Liver (tissue), 9 donors: ENCODE results near the gene PARD3. TPM values are rescaled to one million over a fixed set of nuclear protein-coding genes. Genes with fewer than 3 reads are reported as not detected.

Source experiments
- DNase-seq: peaks from one replicate; pipeline ENCODE4 v3.0.0-alpha.2; 2017; ENCODE audit warnings: low spot score
- H3K27ac ChIP-seq, 2 donors: one replicate each; pipeline ENCODE4 v1.7.0; 2013; ENCODE audit warnings: inconsistent platforms in 2 of 2, low read length in 2 of 2, control low read depth in 1 of 2, low read depth in 1 of 2, mild to moderate bottlenecking in 1 of 2
- H3K27me3 ChIP-seq, 4 donors: one replicate each; pipeline versions ENCODE4 v1.6.1 to v1.7.0; 2013; ENCODE audit warnings: low read length in 3 of 4, inconsistent platforms in 1 of 4, mild to moderate bottlenecking in 1 of 4, moderate library complexity in 1 of 4; ENCODE audit not compliant: control insufficient read depth in 4 of 4, insufficient read depth in 4 of 4
- H3K36me3 ChIP-seq, 4 donors: one replicate each; pipeline versions ENCODE4 v1.6.1 to v1.7.0; 2013; ENCODE audit warnings: low read length in 3 of 4, mild to moderate bottlenecking in 3 of 4, low read depth in 1 of 4, moderate library complexity in 1 of 4; ENCODE audit not compliant: control insufficient read depth in 4 of 4, insufficient read depth in 3 of 4
- H3K4me1 ChIP-seq, 4 donors: one replicate each; pipeline versions ENCODE4 v1.6.1 to v1.7.0; 2013; ENCODE audit warnings: low read length in 3 of 4, mild to moderate bottlenecking in 3 of 4, moderate library complexity in 1 of 4; ENCODE audit not compliant: control insufficient read depth in 4 of 4, insufficient read depth in 4 of 4
- H3K4me3 ChIP-seq, 3 donors: one replicate each; pipeline versions ENCODE4 v1.6.1 to v1.7.0; 2013; ENCODE audit warnings: low read length in 3 of 3, control low read depth in 1 of 3, low read depth in 1 of 3, mild to moderate bottlenecking in 1 of 3
- H3K9ac ChIP-seq, 2 donors: one replicate each; pipeline ENCODE4 v1.7.0; 2013; ENCODE audit warnings: low read length in 2 of 2, mild to moderate bottlenecking in 2 of 2, moderate library complexity in 2 of 2, control low read depth in 1 of 2, low read depth in 1 of 2
- H3K9me3 ChIP-seq, 4 donors: one replicate each; pipeline versions ENCODE4 v1.6.1 to v1.7.0; 2013; ENCODE audit warnings: low read length in 3 of 4; ENCODE audit not compliant: control insufficient read depth in 4 of 4
- EGR1 ChIP-seq, 2 donors: IDR thresholded peaks; 2 replicates each; pipeline ENCODE4 v1.6.1; 2016 to 2018; ENCODE audit warnings: antibody characterized with exemption in 2 of 2, low read depth in 2 of 2
- FOXA1 ChIP-seq: IDR thresholded peaks from 2 replicates; pipeline ENCODE4 v1.6.1; 2016; ENCODE audit warnings: antibody characterized with exemption
- FOXA2 ChIP-seq: IDR thresholded peaks from 2 replicates; pipeline ENCODE4 v1.6.1; 2016; ENCODE audit warnings: antibody characterized with exemption
- GABPA ChIP-seq, 2 donors: IDR thresholded peaks in 1 of 2; conservative IDR thresholded peaks in 1 of 2; 2 replicates each; pipeline ENCODE4 v1.6.1; 2016; ENCODE audit warnings: antibody characterized with exemption in 2 of 2, mild to moderate bottlenecking in 1 of 2, moderate library complexity in 1 of 2
- HNF4A ChIP-seq, 2 donors: conservative IDR thresholded peaks; 2 replicates each; pipeline ENCODE4 v1.6.1; 2016; ENCODE audit warnings: antibody characterized with exemption in 2 of 2, mild to moderate bottlenecking in 2 of 2
- HNF4G ChIP-seq: IDR thresholded peaks from 2 replicates; pipeline ENCODE4 v1.6.1; 2016; ENCODE audit warnings: antibody characterized with exemption
- JUND ChIP-seq, 2 donors: IDR thresholded peaks; 2 replicates each; pipeline ENCODE4 v1.6.1; 2016; ENCODE audit warnings: antibody characterized with exemption in 2 of 2
- NR2F2 ChIP-seq: IDR thresholded peaks from 2 replicates; pipeline ENCODE4 v1.6.1; 2016; ENCODE audit warnings: antibody characterized with exemption
- RAD21 ChIP-seq, 2 donors: IDR thresholded peaks; 2 replicates each; pipeline ENCODE4 v1.6.1; 2016; ENCODE audit warnings: antibody characterized with exemption in 2 of 2, mild to moderate bottlenecking in 2 of 2
- RXRA ChIP-seq, 2 donors: IDR thresholded peaks; 2 replicates each; pipeline ENCODE4 v1.6.1; 2017 to 2018; ENCODE audit warnings: antibody characterized with exemption in 2 of 2, mild to moderate bottlenecking in 1 of 2
- SP1 ChIP-seq: IDR thresholded peaks from 2 replicates; pipeline ENCODE4 v1.6.1; 2018; ENCODE audit warnings: antibody characterized with exemption, mild to moderate bottlenecking
- TAF1 ChIP-seq: conservative IDR thresholded peaks from 2 replicates; pipeline ENCODE4 v1.6.1; 2016; ENCODE audit warnings: antibody characterized with exemption, mild to moderate bottlenecking
- YY1 ChIP-seq: IDR thresholded peaks from 2 replicates; pipeline ENCODE4 v1.6.1; 2016; ENCODE audit warnings: antibody characterized with exemption, mild to moderate bottlenecking
- WGBS: extraction: QIAGEN DNeasy Blood & Tissue Kit; methylation state at CpG from one replicate; pipeline ENCODE4 v1.1.7; 2013; 5-methylcytosine and 5-hydroxymethylcytosine counted together
- polyA plus RNA-seq, 2 donors: library from polyadenylated mRNA; stranded (reverse) in 1 of 2; unstranded in 1 of 2; fragments of 200-250 nt in 1 of 2; fragments of >200 nt in 1 of 2; fragmentation: Nextera tagmentation in 1 of 2; extraction: Ambion mirVana in 1 of 2; gene quantifications; one replicate each; pipeline versions ENCODE4 v1.2.1 to v1.2.3, GENCODE V29; 2013 to 2015
- total RNA-seq, 2 donors: library from RNA; depleted of rRNA; stranded (reverse); fragments of >200 nt; gene quantifications; one replicate each; pipeline ENCODE4 v1.2.3, GENCODE V29; 2014
- TF ChIP-seq, protein P1 (sequence below): IDR thresholded peaks from 2 replicates; pipeline ENCODE4 v1.6.1; 2016; ENCODE audit warnings: antibody characterized with exemption
- TF ChIP-seq, protein P2 (sequence below): fragments of 150-350 bp; IDR thresholded peaks from 2 replicates; pipeline ENCODE4 v1.5.1; 2017; ENCODE audit warnings: improper control_type of control experiment, low read depth, low read length; ENCODE audit not compliant: missing input control
- TF ChIP-seq, protein P3 (sequence below): IDR thresholded peaks from 2 replicates; pipeline ENCODE4 v1.6.1; 2016; ENCODE audit warnings: antibody characterized with exemption
- TF ChIP-seq, protein P4 (sequence below): IDR thresholded peaks from 2 replicates; pipeline ENCODE4 v1.6.1; 2016; ENCODE audit warnings: antibody characterized with exemption
- donor health status: healthy.
- donor health status: healthy.
- donor health status: healthy.
- donor health status: healthy.
- donor health status: healthy.

Gene PARD3
- total and polyA plus RNA-seq, 4 donors = 12.3 to 43.8 (median 13.5) TPM

DNA sequence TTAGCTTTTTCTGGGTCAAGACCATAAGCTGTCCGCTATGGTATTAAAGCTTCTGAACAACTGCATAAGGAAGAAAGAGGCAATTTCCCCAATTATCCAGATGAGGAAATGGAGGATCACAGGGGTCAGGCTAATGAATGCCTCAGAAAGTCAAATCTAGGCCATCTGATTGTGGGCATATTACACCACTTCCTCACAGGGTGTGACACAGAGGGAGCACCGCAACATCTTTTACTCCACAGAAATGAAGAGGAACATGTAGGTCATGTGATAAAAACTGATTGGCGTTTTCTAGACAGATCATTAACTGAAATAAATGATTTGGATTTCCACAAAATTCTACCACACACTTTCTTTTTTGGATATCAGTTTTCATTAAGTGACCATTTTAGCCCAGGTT is 384.4 kb downstream of the PARD3 start:
- Histone ChIP-seq H3K36me3 (no peaks in the 10 kb centered on the region), H3K27me3 (no peaks in the 10 kb centered on the region), H3K4me3 (no peak overlapping the region), H3K9me3 (no peaks in the 10 kb centered on the region), H3K9ac (no peak overlapping the region), H3K4me1 (peaks cover 0 to 4% (median 0%) of the 10 kb centered on the region in 4 donors), H3K27ac (no peak overlapping the region)
- WGBS = 81% methylated on average over 3 of the region's 3 CpGs
- TF ChIP-seq, protein P1, sequence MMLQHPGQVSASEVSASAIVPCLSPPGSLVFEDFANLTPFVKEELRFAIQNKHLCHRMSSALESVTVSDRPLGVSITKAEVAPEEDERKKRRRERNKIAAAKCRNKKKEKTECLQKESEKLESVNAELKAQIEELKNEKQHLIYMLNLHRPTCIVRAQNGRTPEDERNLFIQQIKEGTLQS = no peak
- TF ChIP-seq HNF4G (no peak), GABPA (IDR thresholded peaks at IDR 0.05 in 1 of 2, conservative IDR thresholded peaks at IDR 0.05 in 1 of 2) (no peak), FOXA2 (no peak), JUND (IDR thresholded peaks at IDR 0.05) (no peak), TAF1 (no peak), RAD21 (IDR thresholded peaks at IDR 0.05) (no peak), NR2F2 (no peak), FOXA1 (no peak), SP1 (no peak), HNF4A (conservative IDR thresholded peaks at IDR 0.05) (no peak), YY1 (no peak), RXRA (IDR thresholded peaks at IDR 0.05) (no peak), EGR1 (IDR thresholded peaks at IDR 0.05; ENCODE audit: low read depth in 2 of 2) (no peak)
- TF ChIP-seq, protein P2, sequence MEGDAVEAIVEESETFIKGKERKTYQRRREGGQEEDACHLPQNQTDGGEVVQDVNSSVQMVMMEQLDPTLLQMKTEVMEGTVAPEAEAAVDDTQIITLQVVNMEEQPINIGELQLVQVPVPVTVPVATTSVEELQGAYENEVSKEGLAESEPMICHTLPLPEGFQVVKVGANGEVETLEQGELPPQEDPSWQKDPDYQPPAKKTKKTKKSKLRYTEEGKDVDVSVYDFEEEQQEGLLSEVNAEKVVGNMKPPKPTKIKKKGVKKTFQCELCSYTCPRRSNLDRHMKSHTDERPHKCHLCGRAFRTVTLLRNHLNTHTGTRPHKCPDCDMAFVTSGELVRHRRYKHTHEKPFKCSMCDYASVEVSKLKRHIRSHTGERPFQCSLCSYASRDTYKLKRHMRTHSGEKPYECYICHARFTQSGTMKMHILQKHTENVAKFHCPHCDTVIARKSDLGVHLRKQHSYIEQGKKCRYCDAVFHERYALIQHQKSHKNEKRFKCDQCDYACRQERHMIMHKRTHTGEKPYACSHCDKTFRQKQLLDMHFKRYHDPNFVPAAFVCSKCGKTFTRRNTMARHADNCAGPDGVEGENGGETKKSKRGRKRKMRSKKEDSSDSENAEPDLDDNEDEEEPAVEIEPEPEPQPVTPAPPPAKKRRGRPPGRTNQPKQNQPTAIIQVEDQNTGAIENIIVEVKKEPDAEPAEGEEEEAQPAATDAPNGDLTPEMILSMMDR = no peak
- TF ChIP-seq, protein P3, sequence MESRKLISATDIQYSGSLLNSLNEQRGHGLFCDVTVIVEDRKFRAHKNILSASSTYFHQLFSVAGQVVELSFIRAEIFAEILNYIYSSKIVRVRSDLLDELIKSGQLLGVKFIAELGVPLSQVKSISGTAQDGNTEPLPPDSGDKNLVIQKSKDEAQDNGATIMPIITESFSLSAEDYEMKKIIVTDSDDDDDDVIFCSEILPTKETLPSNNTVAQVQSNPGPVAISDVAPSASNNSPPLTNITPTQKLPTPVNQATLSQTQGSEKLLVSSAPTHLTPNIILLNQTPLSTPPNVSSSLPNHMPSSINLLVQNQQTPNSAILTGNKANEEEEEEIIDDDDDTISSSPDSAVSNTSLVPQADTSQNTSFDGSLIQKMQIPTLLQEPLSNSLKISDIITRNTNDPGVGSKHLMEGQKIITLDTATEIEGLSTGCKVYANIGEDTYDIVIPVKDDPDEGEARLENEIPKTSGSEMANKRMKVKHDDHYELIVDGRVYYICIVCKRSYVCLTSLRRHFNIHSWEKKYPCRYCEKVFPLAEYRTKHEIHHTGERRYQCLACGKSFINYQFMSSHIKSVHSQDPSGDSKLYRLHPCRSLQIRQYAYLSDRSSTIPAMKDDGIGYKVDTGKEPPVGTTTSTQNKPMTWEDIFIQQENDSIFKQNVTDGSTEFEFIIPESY = no peak
- TF ChIP-seq, protein P4, sequence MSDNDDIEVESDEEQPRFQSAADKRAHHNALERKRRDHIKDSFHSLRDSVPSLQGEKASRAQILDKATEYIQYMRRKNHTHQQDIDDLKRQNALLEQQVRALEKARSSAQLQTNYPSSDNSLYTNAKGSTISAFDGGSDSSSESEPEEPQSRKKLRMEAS = no peak
- no peak for DNase-seq

DNA sequence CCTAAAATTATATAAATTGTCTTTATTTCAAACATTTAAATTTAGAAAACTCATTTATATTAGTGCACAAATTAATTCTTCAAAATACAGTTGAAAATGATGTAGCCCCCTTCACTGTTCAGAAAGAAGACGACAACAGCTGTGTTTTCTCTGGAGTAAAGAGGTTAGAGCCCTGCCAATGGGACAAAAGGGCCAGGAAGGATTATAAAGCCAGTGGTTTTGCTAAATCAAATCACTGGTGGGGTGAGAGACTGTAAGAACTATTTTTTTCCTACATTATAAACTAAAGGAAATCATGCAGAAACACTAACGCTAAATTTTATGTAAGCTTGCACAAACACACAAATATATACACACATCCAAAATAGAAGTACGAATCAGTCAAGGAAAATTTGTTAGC is 386.6 kb downstream of the PARD3 start:
- Histone ChIP-seq H3K27me3 (no peaks in the 10 kb centered on the region), H3K4me3 (no peak overlapping the region), H3K36me3 (no peaks in the 10 kb centered on the region), H3K9me3 (no peaks in the 10 kb centered on the region), H3K4me1 (peaks cover 0 to 4% (median 0%) of the 10 kb centered on the region in 4 donors), H3K9ac (no peak overlapping the region), H3K27ac (no peak overlapping the region)
- no peak for DNase-seq
- WGBS = 30% methylated on average over 3 of the region's 3 CpGs
- no peak for TF ChIP-seq EGR1 (IDR thresholded peaks at IDR 0.05; ENCODE audit: low read depth in 2 of 2)
- TF ChIP-seq NR2F2 = no peak
- no peak for TF ChIP-seq SP1
- no peak for TF ChIP-seq JUND (IDR thresholded peaks at IDR 0.05)
- no peak for TF ChIP-seq HNF4A (conservative IDR thresholded peaks at IDR 0.05)
- TF ChIP-seq, protein P4 = no peak
- no peak for TF ChIP-seq TAF1
- no peak for TF ChIP-seq RXRA (IDR thresholded peaks at IDR 0.05)
- TF ChIP-seq, protein P1 = no peak
- TF ChIP-seq, protein P3 = no peak
- TF ChIP-seq GABPA (IDR thresholded peaks at IDR 0.05 in 1 of 2, conservative IDR thresholded peaks at IDR 0.05 in 1 of 2) = no peak
